ENCODE data around the gene NUDC. TPM values are rescaled to one million over a fixed set of nuclear protein-coding genes. Genes with fewer than 3 reads are reported as not detected.

Gene NUDC
- total and polyA plus RNA-seq, 2 of the 4 experiments (the other 2 are of a cell fraction): 34.8 to 89.8 TPM

DNA sequence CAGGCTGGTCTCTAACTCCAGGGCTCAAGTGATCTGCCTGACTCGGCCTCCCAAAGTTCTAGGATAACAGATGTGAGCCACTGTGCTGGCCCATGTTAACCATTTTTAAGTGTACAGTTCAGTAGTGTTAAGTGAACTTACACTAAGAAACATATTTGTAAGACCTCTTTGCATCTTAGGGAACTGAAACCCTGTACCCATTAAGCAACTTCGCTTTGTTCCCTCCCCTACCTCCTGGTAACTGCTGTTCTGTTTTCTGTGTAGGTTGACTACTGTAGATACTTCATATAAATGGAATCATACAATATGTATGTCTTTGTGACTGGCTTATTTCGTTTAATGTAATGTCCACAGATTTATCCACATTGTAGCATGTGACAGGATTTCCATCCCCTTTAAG is 11.0 kb downstream of the NUDC start:
- BruUV-seq (replicated peaks): no TSS peak
- H3K79me1 ChIP-seq (ENCODE audit: low read depth in 1 of 2, low read length in 2 of 2): peaks cover 23 to 53% of the 10 kb centered on the region in 2 experiments
- H3K4me3 ChIP-seq (ENCODE audit: insufficient read depth, low read depth, low read length): no peak overlapping the region
- H2BK5ac ChIP-seq (ENCODE audit: low read depth, low read length, poor library complexity, severe bottlenecking): no peak overlapping the region
- ChIA-PET CTCF (no interaction called here), POLR2A (ENCODE audit: unreplicated experiment) (no interaction called here)
- DNase-seq (no peak), ATAC-seq (ENCODE audit: low read depth) (no peak)
- no peak overlapping the region for H4K8ac ChIP-seq (ENCODE audit: low read depth in 2 of 2, low read length in 2 of 2)
- H3K27ac ChIP-seq (ENCODE audit: insufficient read depth, low read length): no peak overlapping the region
- H2BK20ac ChIP-seq (ENCODE audit: low read depth, low read length): no peak overlapping the region
- H3K56ac ChIP-seq (ENCODE audit: extremely low read depth, insufficient read depth, low read length): no peak overlapping the region
- no peaks in the 10 kb centered on the region for H3K27me3 ChIP-seq (ENCODE audit: control insufficient read depth, insufficient read depth, low read length)
- no peak for TF ChIP-seq RCOR1 (IDR thresholded peaks at IDR 0.05; ENCODE audit: insufficient replicate concordance, low read length)
- 0 out of 2 replicates have a peak, but pooled peaks cover 2% of the 10 kb centered on the region for H3K9me1 ChIP-seq (ENCODE audit: insufficient read depth, low read length)
- dilution Hi-C loops (cut with HindIII; ENCODE audit: low sequenced_read_pairs, unreplicated experiment) (no loop called here), intact Hi-C loops (cut with micrococcal nuclease) (no loop called here), in situ Hi-C loops (cut with MboI; ENCODE audit: low sequenced_read_pairs) (no loop called here)
- H3K18ac ChIP-seq (ENCODE audit: low read depth, low read length): no peak overlapping the region
- no peak overlapping the region for H2BK120ac ChIP-seq (ENCODE audit: low read depth, low read length)
- H3K9ac ChIP-seq (ENCODE audit: low read depth, low read length): no peak overlapping the region
- peaks cover 28% of the 10 kb centered on the region for H3K36me3 ChIP-seq (ENCODE audit: control insufficient read depth, insufficient read depth, low read length)
- no peaks in the 10 kb centered on the region for H3K4me1 ChIP-seq (ENCODE audit: control insufficient read depth, insufficient read depth, low read length)
- no peak overlapping the region for H2BK15ac ChIP-seq (ENCODE audit: low read depth, low read length)
- no peak overlapping the region for H3K23ac ChIP-seq (ENCODE audit: low read depth, low read length)
- no peak overlapping the region for H3K14ac ChIP-seq (replicated peaks; ENCODE audit: low read depth, low read length)
- H4K91ac ChIP-seq (ENCODE audit: insufficient read depth, low read depth, low read length): no peak overlapping the region
- H3K9me3 ChIP-seq (ENCODE audit: control insufficient read depth, insufficient read depth, low read length): no peaks in the 10 kb centered on the region
- H3K4me2 ChIP-seq (ENCODE audit: low read depth, low read length): no peak overlapping the region
- no peak overlapping the region for H2AK5ac ChIP-seq (ENCODE audit: low read depth, low read length)
- H2AFZ ChIP-seq (replicated peaks; ENCODE audit: low read length, poor library complexity): no peak overlapping the region
- H4K20me1 ChIP-seq (ENCODE audit: insufficient read depth, low read length): peaks cover 5% of the 10 kb centered on the region
- no peak overlapping the region for H3K4ac ChIP-seq (ENCODE audit: low read depth, low read length)
- no peak overlapping the region for H4K5ac ChIP-seq (ENCODE audit: low read depth, low read length)
- H2AK9ac ChIP-seq (replicated peaks; ENCODE audit: low read depth, low read length, poor library complexity): no peak overlapping the region
- no CpG with 5 or more reads among the region's 3 CpGs for WGBS, 2 experiments (ENCODE audit: extremely low coverage in 2 of 2, insufficient read length in 1 of 2)

Measured in IMR-90 (cell line).